SJCRH30 (cell line): Measurements from ENCODE around the gene MARCHF3. TPM values are rescaled to one million over a fixed set of nuclear protein-coding genes. Genes with fewer than 3 reads are reported as not detected.
"Not testable (repeated sequence)": the region's sequence is repeated elsewhere in the genome, so short reads cannot be mapped to it uniquely, and the experiment has no call there.

Experiments used
- DNase-seq, 2 experiments: peaks; one replicate each; pipeline ENCODE4 v3.0.0-alpha.2; 2015 to 2020
- H3K27ac ChIP-seq: fragments of 250-450 bp; sonication (Bioruptor Pico); 2 replicates; pipeline ENCODE4 v1.5.1; 2020; ENCODE audit warnings: mild to moderate bottlenecking, moderate library complexity
- H3K27me3 ChIP-seq: fragments of 250-450 bp; sonication (Bioruptor Pico); 2 replicates; pipeline ENCODE4 v1.5.1; 2020; ENCODE audit warnings: mild to moderate bottlenecking, moderate library complexity
- H3K36me3 ChIP-seq: fragments of 250-450 bp; sonication (Bioruptor Pico); 2 replicates; pipeline ENCODE4 v1.5.1; 2020; ENCODE audit warnings: mild to moderate bottlenecking, moderate library complexity
- H3K4me1 ChIP-seq: fragments of 250-450 bp; sonication (Bioruptor Pico); 2 replicates; pipeline ENCODE4 v1.5.1; 2020; ENCODE audit warnings: mild to moderate bottlenecking, moderate library complexity
- H3K4me3 ChIP-seq: fragments of 250-450 bp; sonication (Bioruptor Pico); 2 replicates; pipeline ENCODE4 v1.5.1; 2020; ENCODE audit warnings: mild to moderate bottlenecking, moderate library complexity
- H3K9me3 ChIP-seq: fragments of 250-450 bp; sonication (Bioruptor Pico); replicated peaks from 2 replicates; pipeline ENCODE4 v1.5.1; 2020; ENCODE audit warnings: mild to moderate bottlenecking, moderate library complexity
- total RNA-seq: library from RNA; depleted of rRNA; stranded (reverse); fragments of >200 nt; shearing (Covaris generic); gene quantifications from 2 replicates; pipeline ENCODE4 v1.2.3, GENCODE V29; 2014

The MARCHF3 gene
- total RNA-seq, 1 experiment from 2014 or later = 40.8 TPM

DNA sequence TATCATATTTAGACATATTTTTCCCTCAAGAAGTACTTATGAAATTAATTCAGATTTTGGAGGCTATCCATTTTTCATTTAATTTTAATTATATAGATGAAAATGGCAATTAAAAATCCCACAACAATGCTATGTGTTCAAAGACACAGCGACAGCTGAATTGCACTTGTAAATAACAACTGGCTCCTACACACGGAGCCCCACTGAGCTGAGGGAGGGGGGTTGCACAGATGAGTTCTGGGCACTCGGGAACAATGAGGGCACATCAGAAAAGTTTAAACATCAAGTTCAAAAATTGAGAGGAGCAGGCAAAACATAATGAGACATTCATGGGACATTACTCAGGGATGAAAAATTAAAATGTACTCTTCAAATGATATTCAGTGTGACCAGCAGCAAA is 104.9 kb downstream of the MARCHF3 start:
- no peaks in the 10 kb centered on the region for H3K9me3 ChIP-seq
- no peak for DNase-seq
- H3K27ac ChIP-seq = no peak overlapping the region
- no peaks in the 10 kb centered on the region for H3K27me3 ChIP-seq
- H3K4me1 ChIP-seq = no peaks in the 10 kb centered on the region
- no peak overlapping the region for H3K4me3 ChIP-seq
- H3K36me3 ChIP-seq = no peaks in the 10 kb centered on the region

DNA sequence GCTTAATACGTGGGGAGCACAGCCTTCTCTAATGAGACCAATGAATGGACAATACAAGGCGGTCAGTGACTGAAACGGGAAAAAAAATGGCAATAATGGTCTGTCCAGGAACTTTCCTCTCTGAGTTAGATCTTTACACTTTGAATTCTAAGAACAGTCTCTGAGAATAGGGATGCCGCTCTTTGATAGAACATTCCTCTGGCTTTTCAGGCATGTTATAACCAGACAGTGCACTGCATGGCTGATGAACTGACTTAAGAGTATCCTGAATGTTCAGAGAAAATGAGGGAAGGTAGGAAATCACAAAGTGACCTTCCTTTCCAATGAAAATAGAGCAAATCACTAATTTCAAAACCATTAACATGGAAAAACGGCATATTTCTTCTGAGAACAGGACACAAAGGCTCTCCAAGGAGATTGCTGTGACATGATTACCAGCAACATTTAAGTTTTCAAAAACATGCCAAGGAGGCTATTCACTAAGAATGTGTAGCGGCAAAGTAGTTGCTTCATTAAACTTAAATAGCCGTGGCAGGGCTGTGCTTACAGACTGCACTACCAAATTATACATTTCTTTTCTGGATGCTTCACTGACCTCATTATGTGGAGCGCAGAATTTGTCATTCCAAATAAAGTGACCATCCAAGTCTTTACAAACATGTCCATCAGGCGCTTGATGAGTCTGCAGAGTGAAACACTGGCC is 105.9 kb downstream of the MARCHF3 start:
- Histone ChIP-seq H3K9me3 (no peaks in the 10 kb centered on the region), H3K36me3 (no peaks in the 10 kb centered on the region), H3K4me3 (no peak overlapping the region), H3K27me3 (no peaks in the 10 kb centered on the region), H3K27ac (no peak overlapping the region), H3K4me1 (no peaks in the 10 kb centered on the region)
- no peak for DNase-seq

DNA sequence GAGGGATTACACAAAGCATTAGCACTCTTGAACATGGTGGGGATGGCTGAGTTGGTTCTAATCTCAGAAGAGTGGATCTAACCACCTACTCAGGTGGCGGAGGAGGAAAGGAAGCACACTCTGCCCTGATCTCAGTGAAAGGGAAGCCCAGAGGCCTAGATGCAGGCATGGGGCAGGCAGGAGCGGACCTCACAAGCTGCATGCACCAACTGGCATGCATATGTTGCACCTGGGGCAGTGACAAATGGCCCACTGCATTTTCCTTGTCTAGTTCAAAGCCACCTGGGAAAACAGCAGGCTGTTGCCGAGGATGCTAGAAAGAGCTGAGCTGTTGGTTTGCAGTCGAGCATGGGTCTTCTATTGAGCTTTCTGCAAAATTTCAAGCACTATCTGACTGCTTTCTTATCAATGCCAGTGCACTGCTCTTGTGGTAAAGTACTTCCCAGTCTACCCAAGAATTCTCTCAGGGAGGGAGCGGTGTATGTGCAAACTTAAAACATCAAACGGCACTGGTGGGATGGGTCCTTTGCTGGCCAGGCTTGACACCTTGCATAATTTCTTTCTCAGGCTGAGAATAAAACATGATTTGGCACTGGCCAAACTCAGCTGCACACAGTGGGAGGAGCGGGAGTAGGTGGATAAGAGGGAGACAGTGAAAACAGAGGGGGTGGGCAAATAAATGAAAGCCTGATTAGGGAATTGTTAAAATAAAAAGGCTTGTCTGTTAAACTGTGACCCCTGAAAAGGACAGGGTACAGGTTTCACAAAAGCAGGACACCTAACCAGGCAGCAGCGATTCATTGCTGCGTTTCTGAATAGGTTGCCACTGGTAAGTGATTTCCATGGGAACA is 108.9 kb downstream of the MARCHF3 start:
- H3K9me3 ChIP-seq = no peaks in the 10 kb centered on the region
- H3K36me3 ChIP-seq = peaks cover 9% of the 10 kb centered on the region
- H3K4me1 ChIP-seq = no peaks in the 10 kb centered on the region
- DNase-seq = no peak
- H3K27me3 ChIP-seq = no peaks in the 10 kb centered on the region
- H3K4me3 ChIP-seq = no peak overlapping the region
- H3K27ac ChIP-seq = no peak overlapping the region

GRCh38 chr5:126920291-126920690 is 110.1 kb downstream of the MARCHF3 start:
- DNase-seq = no peak
- H3K9me3 ChIP-seq = no peaks in the 10 kb centered on the region

GRCh38 chr5:126919566-126919965 is 110.8 kb downstream of the MARCHF3 start:
- no peak overlapping the region for H3K4me3 ChIP-seq
- H3K4me1 ChIP-seq = no peaks in the 10 kb centered on the region
- H3K27me3 ChIP-seq = no peaks in the 10 kb centered on the region
- no peak for DNase-seq
- H3K36me3 ChIP-seq = peaks cover 20% of the 10 kb centered on the region
- H3K9me3 ChIP-seq = no peaks in the 10 kb centered on the region
- no peak overlapping the region for H3K27ac ChIP-seq

More at GRCh38 chr5:126920291-126920690, 110.1 kb downstream of the MARCHF3 start:
- Histone ChIP-seq H3K27me3 (no peaks in the 10 kb centered on the region), H3K36me3 (peaks cover 12% of the 10 kb centered on the region), H3K4me3 (no peak overlapping the region), H3K27ac (no peak overlapping the region), H3K4me1 (no peaks in the 10 kb centered on the region)

GRCh38 chr5:126918615-126918957 is 111.8 kb downstream of the MARCHF3 start:
- H3K9me3 ChIP-seq = no peaks in the 10 kb centered on the region
- H3K27me3 ChIP-seq = no peaks in the 10 kb centered on the region
- DNase-seq = no peak
- no peak overlapping the region for H3K4me3 ChIP-seq
- H3K4me1 ChIP-seq = no peaks in the 10 kb centered on the region
- peaks cover 24% of the 10 kb centered on the region for H3K36me3 ChIP-seq
- H3K27ac ChIP-seq = no peak overlapping the region

- H3K4me3 ChIP-seq = no peak overlapping the region
- no peaks in the 10 kb centered on the region for H3K9me3 ChIP-seq
- no peaks in the 10 kb centered on the region for H3K4me1 ChIP-seq
- peaks cover 27% of the 10 kb centered on the region for H3K36me3 ChIP-seq
- no peaks in the 10 kb centered on the region for H3K27me3 ChIP-seq
- H3K27ac ChIP-seq = no peak overlapping the region
- peak in 1 of 2 experiments; percentile 14 for DNase-seq
These were observed 112.3 kb downstream of the MARCHF3 start for GRCh38 chr5:126917918-126918614.

- Histone ChIP-seq H3K27me3 (no peaks in the 10 kb centered on the region), H3K27ac (no peak overlapping the region), H3K9me3 (0 out of 2 replicates have a peak, but pooled peaks cover 3% of the 10 kb centered on the region), H3K4me3 (no peak overlapping the region), H3K36me3 (peaks cover 40% of the 10 kb centered on the region), H3K4me1 (no peaks in the 10 kb centered on the region)
- DNase-seq = no peak
These were observed 114.9 kb downstream of the MARCHF3 start for GRCh38 chr5:126915496-126915895.

DNA sequence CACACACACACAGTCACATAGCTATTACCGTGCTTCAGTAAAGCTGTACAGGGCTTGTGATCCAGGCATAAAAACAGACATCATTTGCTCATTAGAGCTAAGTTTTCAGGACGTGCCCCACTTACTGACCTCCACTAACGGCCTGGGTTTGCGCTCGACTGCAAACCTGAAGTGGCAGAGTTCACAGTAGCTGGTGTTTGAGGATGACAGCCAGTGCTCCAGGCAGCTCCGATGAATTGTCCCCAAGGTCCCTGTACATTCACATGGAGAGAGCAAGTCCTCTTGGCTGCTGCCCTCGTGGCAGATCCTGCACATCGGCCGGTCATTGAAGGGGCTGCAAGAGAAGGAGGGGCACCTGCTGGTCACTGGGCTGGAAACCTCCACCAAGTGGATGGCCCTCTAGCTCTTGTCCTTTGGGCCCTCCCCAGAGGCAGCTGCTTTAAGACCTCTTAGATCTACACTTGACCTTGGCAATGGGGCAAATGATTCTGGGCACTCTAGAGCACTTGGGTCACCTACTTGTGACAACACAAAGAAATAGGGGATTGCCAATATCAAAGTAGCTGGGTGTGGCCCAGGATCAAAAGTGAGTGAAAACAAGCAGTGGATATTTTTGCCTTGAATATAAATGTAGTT is 115.4 kb downstream of the MARCHF3 start:
- Histone ChIP-seq H3K36me3 (peaks cover 45% of the 10 kb centered on the region), H3K27me3 (no peaks in the 10 kb centered on the region), H3K4me1 (no peaks in the 10 kb centered on the region), H3K27ac (no peak overlapping the region), H3K9me3 (0 out of 2 replicates have a peak, but pooled peaks cover 3% of the 10 kb centered on the region), H3K4me3 (no peak overlapping the region)
- DNase-seq = no peak

DNA sequence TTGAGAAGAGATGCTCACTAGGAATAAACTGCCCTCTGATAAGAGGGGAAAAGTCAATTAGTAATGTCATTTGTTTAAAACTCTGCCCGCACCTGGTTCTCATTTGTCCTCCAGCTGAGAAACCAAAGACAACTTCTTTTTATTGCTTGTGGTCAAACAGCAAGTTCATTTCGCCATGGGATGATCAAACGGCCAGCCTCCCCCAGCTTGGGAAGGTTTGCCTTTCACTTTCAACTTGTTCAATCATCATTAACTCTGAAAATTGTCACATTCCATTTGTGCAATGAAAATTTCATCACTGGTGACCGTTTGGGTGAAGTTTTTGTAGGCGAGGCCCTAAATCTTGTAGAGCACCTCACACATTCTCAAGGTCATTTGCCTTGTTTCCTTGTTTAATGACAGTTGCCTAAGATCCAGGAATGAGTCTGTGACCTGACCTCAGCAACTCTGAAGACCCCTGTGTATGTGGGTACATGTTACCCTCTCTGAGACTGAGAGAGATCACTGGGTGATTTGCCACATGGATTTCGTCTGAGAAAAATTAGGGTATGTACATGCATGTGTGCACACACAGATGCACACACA is 117.7 kb downstream of the MARCHF3 start:
- Histone ChIP-seq H3K9me3 (0 out of 2 replicates have a peak, but pooled peaks cover 3% of the 10 kb centered on the region), H3K27me3 (no peaks in the 10 kb centered on the region), H3K4me1 (no peaks in the 10 kb centered on the region), H3K36me3 (peaks cover 46% of the 10 kb centered on the region), H3K27ac (no peak overlapping the region), H3K4me3 (no peak overlapping the region)
- DNase-seq = no peak

DNA sequence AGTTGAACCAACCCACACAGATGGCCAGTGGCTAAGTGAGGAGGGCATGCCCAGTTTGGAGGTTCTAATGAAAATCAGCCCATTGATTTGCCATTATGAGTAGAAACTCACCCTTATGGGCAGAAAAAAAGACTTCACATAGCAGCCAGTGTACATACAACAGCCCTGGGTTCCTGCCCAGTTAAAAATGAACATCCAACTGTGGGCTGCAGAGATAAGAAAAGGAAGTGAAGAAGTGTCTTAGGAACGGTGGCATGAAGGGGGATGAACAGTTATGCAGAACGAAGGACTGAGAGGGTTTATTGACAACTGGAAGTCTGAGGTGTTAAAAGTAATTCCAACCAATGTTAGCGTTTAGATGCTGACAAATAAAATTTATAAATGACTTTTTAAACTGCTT is 118.4 kb downstream of the MARCHF3 start:
- H3K4me3 ChIP-seq = no peak overlapping the region
- H3K27ac ChIP-seq = no peak overlapping the region
- H3K36me3 ChIP-seq = peaks cover 41% of the 10 kb centered on the region
- no peaks in the 10 kb centered on the region for H3K4me1 ChIP-seq
- 0 out of 2 replicates have a peak, but pooled peaks cover 3% of the 10 kb centered on the region for H3K9me3 ChIP-seq
- no peak for DNase-seq
- no peaks in the 10 kb centered on the region for H3K27me3 ChIP-seq

DNA sequence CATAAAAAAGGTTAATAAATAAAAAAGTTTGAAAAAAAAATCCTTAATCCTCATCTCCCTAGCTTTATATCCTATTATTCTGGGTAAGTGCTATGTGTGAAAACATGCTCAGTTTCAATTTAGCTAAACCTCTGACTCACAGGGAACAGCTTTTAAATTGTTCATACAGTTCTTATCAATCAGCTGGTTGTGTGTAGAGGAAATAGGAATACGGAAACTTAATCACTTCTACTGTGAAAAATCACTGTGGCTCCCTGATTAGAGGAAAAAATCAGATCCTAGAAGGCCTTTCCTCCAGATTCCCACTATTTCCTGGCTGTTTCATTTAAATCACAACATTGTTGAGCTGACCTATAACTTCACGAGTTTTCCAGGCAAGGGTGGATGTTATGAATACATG is 120.5 kb downstream of the MARCHF3 start:
- peaks cover 33% of the 10 kb centered on the region for H3K36me3 ChIP-seq
- DNase-seq = no peak
- H3K4me1 ChIP-seq = no peaks in the 10 kb centered on the region
- H3K9me3 ChIP-seq = 0 out of 2 replicates have a peak, but pooled peaks cover 7% of the 10 kb centered on the region
- no peak overlapping the region for H3K27ac ChIP-seq
- no peak overlapping the region for H3K4me3 ChIP-seq
- no peaks in the 10 kb centered on the region for H3K27me3 ChIP-seq

- not testable (repeated sequence) for H3K9me3 ChIP-seq, H3K36me3 ChIP-seq, H3K4me3 ChIP-seq, H3K27me3 ChIP-seq, DNase-seq, H3K27ac ChIP-seq, H3K4me1 ChIP-seq
These were observed 126.0 kb downstream of the MARCHF3 start for GRCh38 chr5:126904407-126904806.

GRCh38 chr5:126900796-126901195 is 129.6 kb downstream of the MARCHF3 start:
- DNase-seq = no peak
- Histone ChIP-seq H3K9me3 (peaks cover 4% of the 10 kb centered on the region; the same call in 1 of the 2 replicates), H3K4me1 (peaks cover 24% of the 10 kb centered on the region), H3K4me3 (no peak overlapping the region), H3K36me3 (peaks cover 19% of the 10 kb centered on the region), H3K27me3 (no peaks in the 10 kb centered on the region), H3K27ac (no peak overlapping the region)
